ENCODE data around the gene SLC16A2.

- no peak for TF ChIP-seq EZH2 (IDR thresholded peaks at IDR 0.05; ENCODE audit: low read length, unreplicated experiment)
- TF ChIP-seq, protein P1, sequence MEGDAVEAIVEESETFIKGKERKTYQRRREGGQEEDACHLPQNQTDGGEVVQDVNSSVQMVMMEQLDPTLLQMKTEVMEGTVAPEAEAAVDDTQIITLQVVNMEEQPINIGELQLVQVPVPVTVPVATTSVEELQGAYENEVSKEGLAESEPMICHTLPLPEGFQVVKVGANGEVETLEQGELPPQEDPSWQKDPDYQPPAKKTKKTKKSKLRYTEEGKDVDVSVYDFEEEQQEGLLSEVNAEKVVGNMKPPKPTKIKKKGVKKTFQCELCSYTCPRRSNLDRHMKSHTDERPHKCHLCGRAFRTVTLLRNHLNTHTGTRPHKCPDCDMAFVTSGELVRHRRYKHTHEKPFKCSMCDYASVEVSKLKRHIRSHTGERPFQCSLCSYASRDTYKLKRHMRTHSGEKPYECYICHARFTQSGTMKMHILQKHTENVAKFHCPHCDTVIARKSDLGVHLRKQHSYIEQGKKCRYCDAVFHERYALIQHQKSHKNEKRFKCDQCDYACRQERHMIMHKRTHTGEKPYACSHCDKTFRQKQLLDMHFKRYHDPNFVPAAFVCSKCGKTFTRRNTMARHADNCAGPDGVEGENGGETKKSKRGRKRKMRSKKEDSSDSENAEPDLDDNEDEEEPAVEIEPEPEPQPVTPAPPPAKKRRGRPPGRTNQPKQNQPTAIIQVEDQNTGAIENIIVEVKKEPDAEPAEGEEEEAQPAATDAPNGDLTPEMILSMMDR (conservative IDR thresholded peaks at IDR 0.05; ENCODE audit: low read depth, low read length) = no peak
- no peak for TF ChIP-seq EZH2phosphoT487 (IDR thresholded peaks at IDR 0.05; ENCODE audit: borderline replicate concordance, low read length)
Observed at GRCh38 chrX:74450803-74451449, 29.6 kb downstream of the SLC16A2 start.

All from PC-3 (cell line).